ENCODE results near the gene ALDH7A1. TPM values are rescaled to one million over a fixed set of nuclear protein-coding genes. Genes with fewer than 3 reads are reported as not detected.
"Not testable (repeated sequence)": the region's sequence is repeated elsewhere in the genome, so short reads cannot be mapped to it uniquely, and the experiment has no call there.

Gene ALDH7A1
- total RNA-seq, 4 donors from 2014 or later, result 35.9 to 89.7 (median 48.2) TPM

GRCh38 chr5:126603402-126603991, 8.5 kb upstream of the ALDH7A1 start:
- no peak for DNase-seq
- intact Hi-C loops (cut with DNase I), result no loop called here
- no peaks in the 10 kb centered on the region for H3K27me3 ChIP-seq
- no peak for TF ChIP-seq CTCF (IDR thresholded peaks at IDR 0.05)
- TF ChIP-seq POLR2A (IDR thresholded peaks at IDR 0.05), result no peak
- H3K36me3 ChIP-seq, result peaks cover 6 to 54% (median 8%) of the 10 kb centered on the region in 3 donors
- peaks cover 20 to 78% (median 43%) of the 10 kb centered on the region in 3 donors for H3K4me1 ChIP-seq
- H3K27ac ChIP-seq, result no peak overlapping the region
- WGBS, 2 donors, result 69 to 87% methylated on average over 6 of the region's 6 CpGs
- no peak overlapping the region for H3K4me3 ChIP-seq
- no peaks in the 10 kb centered on the region for H3K9me3 ChIP-seq

GRCh38 chr5:126600631-126601511, 5.9 kb upstream of the ALDH7A1 start, which contains the start of gene PHAX:
PHAX (plus strand) TSS chr5:126600947; CDS start chr5:126600963, 16 bp downstream.
- no peak for DNase-seq
- H3K9me3 ChIP-seq, result no peaks in the 10 kb centered on the region
- H3K27me3 ChIP-seq, result no peaks in the 10 kb centered on the region
- peaks cover under 1 to 28% (median 5%) of the 10 kb centered on the region in 3 donors for H3K36me3 ChIP-seq
- intact Hi-C loops (cut with DNase I), result no loop called here
- peaks cover 20 to 91% (median 55%) of the 10 kb centered on the region in 3 donors for H3K4me1 ChIP-seq
- peak within 1 kb of the TSS; percentile 81 to 95 (median 90) for H3K4me3 ChIP-seq
- peak in 5 of 6 experiments; percentile 43 to 81 (median 68) for TF ChIP-seq CTCF (IDR thresholded peaks at IDR 0.05)
- TF ChIP-seq POLR2A (IDR thresholded peaks at IDR 0.05), result peak in 1 of 4 donors; percentile 32
- 6 to 8% methylated on average over 23 to 33 of the region's 79 CpGs for WGBS, 2 donors
- H3K27ac ChIP-seq, result peak within 1 kb of the TSS; percentile 83 to 94 (median 92)

- intact Hi-C loops (cut with DNase I); DNase-seq; H3K27me3 ChIP-seq; H3K9me3 ChIP-seq: not testable (repeated sequence)
- H3K4me1 ChIP-seq, result peaks cover 20 to 91% (median 48%) of the 10 kb centered on the region in 3 donors
- 54 to 83% methylated on average over 10 to 12 of the region's 15 CpGs for WGBS, 2 donors
- peaks cover 0 to 20% (median 3%) of the 10 kb centered on the region in 3 donors for H3K36me3 ChIP-seq
- H3K4me3 ChIP-seq, result peak overlapping the region in 3 of 4 donors; percentile 81 to 95 (median 85)
- peak overlapping the region; percentile 83 to 94 (median 92) for H3K27ac ChIP-seq
These were observed 5.1 kb upstream of the ALDH7A1 start for GRCh38 chr5:126599971-126600630.

- Histone ChIP-seq H3K36me3 (peaks cover 0 to 14% (median 0%) of the 10 kb centered on the region in 3 donors), H3K9me3 (no peaks in the 10 kb centered on the region), H3K27ac (peak overlapping the region; percentile 83 to 94 (median 92)), H3K27me3 (no peaks in the 10 kb centered on the region), H3K4me1 (peaks cover 20 to 91% (median 43%) of the 10 kb centered on the region in 3 donors), H3K4me3 (no peak overlapping the region)
- intact Hi-C loops (cut with DNase I), result no loop called here
- TF ChIP-seq POLR2A (IDR thresholded peaks at IDR 0.05), result no peak
- WGBS, 2 donors, result 79 to 95% methylated on average over 7 of the region's 7 CpGs
- no peak for DNase-seq
These were observed 4.5 kb upstream of the ALDH7A1 start for GRCh38 chr5:126599499-126599898.

- Histone ChIP-seq H3K9me3 (no peaks in the 10 kb centered on the region), H3K36me3 (peaks cover 0 to 3% (median 0%) of the 10 kb centered on the region in 3 donors), H3K27ac (peak overlapping the region; percentile 73 to 94 (median 84)), H3K4me3 (no peak overlapping the region), H3K27me3 (no peaks in the 10 kb centered on the region), H3K4me1 (peaks cover 15 to 94% (median 36%) of the 10 kb centered on the region in 3 donors)
- TF ChIP-seq POLR2A (IDR thresholded peaks at IDR 0.05) (no peak), CTCF (IDR thresholded peaks at IDR 0.05) (no peak)
- no peak for DNase-seq
- 48 to 51% methylated on average over 4 of the region's 4 CpGs for WGBS, 2 donors
- intact Hi-C loops (cut with DNase I), result no loop called here
These were observed 2.1 kb upstream of the ALDH7A1 start for GRCh38 chr5:126597156-126597555.
